Sigmoid colon (tissue), 4 donors: ENCODE data around the gene NUP58.

Experiments used
- EP300 ChIP-seq, 4 donors: sonication (generic); formaldehyde crosslinking; IDR thresholded peaks; one replicate each; pipeline ENCODE4 v1.6.1; 2017; ENCODE audit warnings: antibody characterized with exemption in 4 of 4
- POLR2A ChIP-seq, 2 donors: fragments of 450-650 bp; IDR thresholded peaks; one replicate each; pipeline ENCODE4 v1.6.1; 2016; ENCODE audit warnings: antibody characterized with exemption in 2 of 2, mild to moderate bottlenecking in 2 of 2, moderate library complexity in 2 of 2
- POLR2AphosphoS5 ChIP-seq, 4 donors: sonication (generic); formaldehyde crosslinking; IDR thresholded peaks; one replicate each; pipeline ENCODE4 v1.6.1; 2017; ENCODE audit warnings: antibody characterized with exemption in 4 of 4
- TF ChIP-seq, protein P1 (sequence below), 4 experiments: fragments of 450-650 bp in 3 of 4; fragments of 200-600 bp in 1 of 4; IDR thresholded peaks; one replicate each; pipeline ENCODE4 v1.5.1; 2016 to 2019; ENCODE audit warnings: antibody characterized with exemption in 4 of 4, mild to moderate bottlenecking in 3 of 4, moderate library complexity in 2 of 4

DNA sequence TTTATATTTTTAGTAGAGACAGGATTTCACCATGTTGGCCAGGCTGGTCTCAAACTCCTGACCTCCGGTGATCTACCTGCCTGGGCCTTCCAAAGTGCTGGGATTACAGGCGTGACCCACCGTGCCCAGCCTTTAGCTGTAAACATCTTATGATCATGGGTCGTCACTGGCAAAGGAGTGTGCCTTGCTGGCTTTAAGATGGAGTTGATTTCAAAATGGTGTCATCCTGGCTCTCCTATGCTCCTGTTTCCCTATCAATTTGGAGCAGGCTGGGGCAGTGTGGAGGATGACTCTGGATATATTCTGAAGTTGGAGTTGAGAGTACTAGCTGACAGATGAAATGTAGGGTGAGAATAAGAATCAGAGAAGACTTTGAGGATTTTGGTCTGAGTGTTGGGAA, 51.9 kb downstream of the NUP58 start:
- TF ChIP-seq, protein P1, sequence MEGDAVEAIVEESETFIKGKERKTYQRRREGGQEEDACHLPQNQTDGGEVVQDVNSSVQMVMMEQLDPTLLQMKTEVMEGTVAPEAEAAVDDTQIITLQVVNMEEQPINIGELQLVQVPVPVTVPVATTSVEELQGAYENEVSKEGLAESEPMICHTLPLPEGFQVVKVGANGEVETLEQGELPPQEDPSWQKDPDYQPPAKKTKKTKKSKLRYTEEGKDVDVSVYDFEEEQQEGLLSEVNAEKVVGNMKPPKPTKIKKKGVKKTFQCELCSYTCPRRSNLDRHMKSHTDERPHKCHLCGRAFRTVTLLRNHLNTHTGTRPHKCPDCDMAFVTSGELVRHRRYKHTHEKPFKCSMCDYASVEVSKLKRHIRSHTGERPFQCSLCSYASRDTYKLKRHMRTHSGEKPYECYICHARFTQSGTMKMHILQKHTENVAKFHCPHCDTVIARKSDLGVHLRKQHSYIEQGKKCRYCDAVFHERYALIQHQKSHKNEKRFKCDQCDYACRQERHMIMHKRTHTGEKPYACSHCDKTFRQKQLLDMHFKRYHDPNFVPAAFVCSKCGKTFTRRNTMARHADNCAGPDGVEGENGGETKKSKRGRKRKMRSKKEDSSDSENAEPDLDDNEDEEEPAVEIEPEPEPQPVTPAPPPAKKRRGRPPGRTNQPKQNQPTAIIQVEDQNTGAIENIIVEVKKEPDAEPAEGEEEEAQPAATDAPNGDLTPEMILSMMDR (IDR thresholded peaks at IDR 0.05), result no peak
- TF ChIP-seq POLR2A (IDR thresholded peaks at IDR 0.05) (no peak), EP300 (IDR thresholded peaks at IDR 0.05) (no peak), POLR2AphosphoS5 (IDR thresholded peaks at IDR 0.05) (no peak)
